ENCODE results near the gene ZNF525. TPM values are rescaled to one million over a fixed set of nuclear protein-coding genes. Genes with fewer than 3 reads are reported as not detected.
"Not testable (repeated sequence)": the region's sequence is repeated elsewhere in the genome, so short reads cannot be mapped to it uniquely, and the experiment has no call there.

The ZNF525 gene
- 14.2 and 15.0 TPM in 2 replicates for total RNA-seq

- peak within 1 kb of the TSS; percentile 87 for H3K27ac Mint-ChIP-seq
- intact Hi-C loops (cut with micrococcal nuclease) = loop anchor here (1.0 to 10.0 kb wide), 5 partner anchors 30 to 187 kb away; partner anchors contain the start of genes ZNF765, ZNF813 and ZNF845
- H3K4me3 Mint-ChIP-seq (ENCODE audit: low read depth) = peak within 1 kb of the TSS; percentile 88
- H3K36me3 Mint-ChIP-seq (ENCODE audit: low read depth) = peaks cover 33% of the 10 kb centered on the region
- H3K4me1 Mint-ChIP-seq (ENCODE audit: low read depth) = peaks cover 8% of the 10 kb centered on the region
- peaks cover 37% of the 10 kb centered on the region for H3K9me3 Mint-ChIP-seq
- H3K27me3 Mint-ChIP-seq (ENCODE audit: low read depth) = no peaks in the 10 kb centered on the region
- peak; percentile 91 for DNase-seq (ENCODE audit: low spot score)
Measured at GRCh38 chr19:53365134-53365898, at the start of gene ZNF525. Gene ZNF525 (plus strand): TSS chr19:53365705. CDS start chr19:53372282, 6,577 bp downstream.

GRCh38 chr19:53328967-53329366 is 36.5 kb upstream of the ZNF525 start:
- Mint-ChIP-seq H3K4me1 (ENCODE audit: low read depth) (no peaks in the 10 kb centered on the region), H3K9me3 (peaks cover 63% of the 10 kb centered on the region), H3K27me3 (ENCODE audit: low read depth) (no peaks in the 10 kb centered on the region), H3K4me3 (ENCODE audit: low read depth) (no peak overlapping the region), H3K36me3 (ENCODE audit: low read depth) (peaks cover 4% of the 10 kb centered on the region), H3K27ac (no peak overlapping the region)
- DNase-seq (ENCODE audit: low spot score) = no peak
- intact Hi-C loops (cut with micrococcal nuclease) = no loop called here

DNA sequence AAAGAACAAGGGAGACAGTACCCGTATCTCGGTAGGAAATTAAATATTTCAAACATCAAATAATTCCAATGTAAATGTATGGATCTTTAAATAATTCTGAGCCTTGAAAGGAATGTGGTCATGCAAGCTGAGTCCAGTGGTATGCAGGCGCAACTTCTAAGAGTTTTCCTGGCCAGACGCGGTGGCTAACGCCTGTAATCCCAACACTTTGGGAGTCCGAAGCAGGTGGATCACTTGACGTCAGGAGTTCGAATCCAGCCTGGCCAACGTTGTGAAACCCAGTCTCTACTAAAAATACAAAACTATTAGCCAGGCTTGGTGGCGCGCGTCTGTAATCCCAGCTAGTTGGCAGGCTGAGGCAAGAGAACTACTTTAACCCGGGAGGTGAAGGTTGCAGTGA is 33.0 kb upstream of the ZNF525 start:
- DNase-seq (ENCODE audit: low spot score) = no peak
- Mint-ChIP-seq H3K9me3 (peaks cover 48% of the 10 kb centered on the region), H3K4me1 (ENCODE audit: low read depth) (peaks cover 5% of the 10 kb centered on the region), H3K27me3 (ENCODE audit: low read depth) (no peaks in the 10 kb centered on the region), H3K4me3 (ENCODE audit: low read depth) (peak overlapping the region; percentile 74), H3K27ac (no peak overlapping the region), H3K36me3 (ENCODE audit: low read depth) (peaks cover 29% of the 10 kb centered on the region)
- intact Hi-C loops (cut with micrococcal nuclease) = loop anchor here (2.0 to 10.0 kb wide), 3 partner anchors 62 to 598 kb away; partner anchors contain the start of genes ZNF611 and ZNF765

DNA sequence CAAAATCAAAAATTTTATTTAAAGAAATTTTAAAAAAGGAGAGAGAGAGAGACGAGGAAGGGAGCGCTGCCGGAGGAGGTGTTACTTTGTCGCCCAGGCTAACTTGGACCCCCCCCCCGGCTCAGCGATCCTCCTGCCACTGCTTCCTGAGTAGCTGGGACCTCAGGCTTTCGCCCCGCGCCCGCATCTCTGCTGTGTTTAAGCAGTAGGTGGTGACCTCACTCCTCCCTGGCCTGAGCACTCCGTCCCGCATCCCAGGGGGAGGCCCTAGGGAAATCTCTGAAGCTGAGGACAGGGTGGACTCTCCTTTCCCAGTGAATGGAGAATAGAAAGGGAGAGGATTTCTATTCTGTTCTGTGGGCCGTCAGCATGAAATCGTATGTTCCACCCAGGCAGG is 32.4 kb upstream of the ZNF525 start:
- DNase-seq (ENCODE audit: low spot score) = no peak
- Mint-ChIP-seq H3K27ac (peak overlapping the region; percentile 87), H3K36me3 (ENCODE audit: low read depth) (peaks cover 35% of the 10 kb centered on the region), H3K9me3 (peaks cover 48% of the 10 kb centered on the region), H3K4me1 (ENCODE audit: low read depth) (peaks cover 5% of the 10 kb centered on the region), H3K27me3 (ENCODE audit: low read depth) (no peaks in the 10 kb centered on the region), H3K4me3 (ENCODE audit: low read depth) (peak overlapping the region; percentile 89)
- intact Hi-C loops (cut with micrococcal nuclease) = loop anchor here (1.0 to 10.0 kb wide), 4 partner anchors 32 to 598 kb away; partner anchors contain the start of genes ZNF525, ZNF611 and ZNF765

GRCh38 chr19:53333463-53334449 is 31.7 kb upstream of the ZNF525 start, which contains the start of gene ZNF845:
Gene ZNF845 (plus strand): TSS chr19:53333749. CDS start chr19:53341308, 7,559 bp downstream.
- peak within 1 kb of the TSS; percentile 87 for H3K27ac Mint-ChIP-seq
- H3K27me3 Mint-ChIP-seq (ENCODE audit: low read depth) = no peaks in the 10 kb centered on the region
- peak; percentile 95 for DNase-seq (ENCODE audit: low spot score)
- intact Hi-C loops (cut with micrococcal nuclease) = loop anchor here (1.0 to 10.0 kb wide), 4 partner anchors 32 to 599 kb away; partner anchors contain the start of genes ZNF525, ZNF611 and ZNF765
- peaks cover 47% of the 10 kb centered on the region for H3K9me3 Mint-ChIP-seq
- peaks cover 5% of the 10 kb centered on the region for H3K4me1 Mint-ChIP-seq (ENCODE audit: low read depth)
- peaks cover 42% of the 10 kb centered on the region for H3K36me3 Mint-ChIP-seq (ENCODE audit: low read depth)
- H3K4me3 Mint-ChIP-seq (ENCODE audit: low read depth) = peak within 1 kb of the TSS; percentile 89

DNA sequence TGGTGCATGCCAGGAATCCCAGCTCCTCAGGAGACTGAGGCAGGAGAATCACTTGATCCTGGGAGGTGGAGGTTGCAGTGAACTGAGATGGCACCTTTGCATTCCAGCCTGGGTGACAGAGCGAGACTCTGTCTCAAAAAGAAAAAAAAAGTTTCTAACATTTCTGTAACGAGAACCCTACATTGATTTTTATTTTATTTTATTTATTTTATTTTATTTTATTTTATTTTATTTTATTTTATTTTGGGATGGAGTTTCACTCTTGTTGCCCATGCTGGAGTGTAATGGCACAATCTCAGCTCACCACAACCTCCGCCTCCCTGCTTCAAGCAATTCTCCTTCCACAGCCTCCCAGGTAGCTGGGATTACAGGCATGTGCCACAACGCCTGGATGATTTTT is 21.1 kb upstream of the ZNF525 start:
- peaks cover 97% of the 10 kb centered on the region for H3K36me3 Mint-ChIP-seq (ENCODE audit: low read depth)
- H3K27ac Mint-ChIP-seq; H3K27me3 Mint-ChIP-seq (ENCODE audit: low read depth); H3K4me3 Mint-ChIP-seq (ENCODE audit: low read depth); H3K4me1 Mint-ChIP-seq (ENCODE audit: low read depth); DNase-seq (ENCODE audit: low spot score); intact Hi-C loops (cut with micrococcal nuclease): not testable (repeated sequence)
- H3K9me3 Mint-ChIP-seq = peaks cover 75% of the 10 kb centered on the region

DNA sequence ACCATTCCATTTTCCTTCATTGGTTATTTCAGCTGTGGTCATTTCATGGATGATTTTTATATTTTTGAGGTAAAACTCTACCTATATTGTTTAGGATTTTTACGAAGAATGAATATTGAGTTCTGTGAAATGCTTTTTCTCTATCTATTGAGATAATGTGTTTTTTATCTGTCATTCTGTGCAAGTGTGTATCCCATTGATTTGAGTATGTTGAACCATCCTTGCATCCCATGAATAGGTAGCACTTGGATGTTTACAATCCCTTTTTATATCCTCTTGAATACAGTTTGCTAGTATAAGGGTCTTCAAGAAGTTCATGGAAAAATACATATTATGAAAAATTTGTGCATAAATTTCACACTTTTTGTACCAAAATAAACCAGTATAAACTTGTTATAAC is 9.8 kb upstream of the ZNF525 start:
- Mint-ChIP-seq H3K4me1 (ENCODE audit: low read depth) (no peaks in the 10 kb centered on the region), H3K27ac (no peak overlapping the region), H3K36me3 (ENCODE audit: low read depth) (peaks cover 52% of the 10 kb centered on the region), H3K9me3 (peaks cover 71% of the 10 kb centered on the region), H3K27me3 (ENCODE audit: low read depth) (no peaks in the 10 kb centered on the region), H3K4me3 (ENCODE audit: low read depth) (no peak overlapping the region)
- intact Hi-C loops (cut with micrococcal nuclease) = no loop called here
- no peak for DNase-seq (ENCODE audit: low spot score)

DNA sequence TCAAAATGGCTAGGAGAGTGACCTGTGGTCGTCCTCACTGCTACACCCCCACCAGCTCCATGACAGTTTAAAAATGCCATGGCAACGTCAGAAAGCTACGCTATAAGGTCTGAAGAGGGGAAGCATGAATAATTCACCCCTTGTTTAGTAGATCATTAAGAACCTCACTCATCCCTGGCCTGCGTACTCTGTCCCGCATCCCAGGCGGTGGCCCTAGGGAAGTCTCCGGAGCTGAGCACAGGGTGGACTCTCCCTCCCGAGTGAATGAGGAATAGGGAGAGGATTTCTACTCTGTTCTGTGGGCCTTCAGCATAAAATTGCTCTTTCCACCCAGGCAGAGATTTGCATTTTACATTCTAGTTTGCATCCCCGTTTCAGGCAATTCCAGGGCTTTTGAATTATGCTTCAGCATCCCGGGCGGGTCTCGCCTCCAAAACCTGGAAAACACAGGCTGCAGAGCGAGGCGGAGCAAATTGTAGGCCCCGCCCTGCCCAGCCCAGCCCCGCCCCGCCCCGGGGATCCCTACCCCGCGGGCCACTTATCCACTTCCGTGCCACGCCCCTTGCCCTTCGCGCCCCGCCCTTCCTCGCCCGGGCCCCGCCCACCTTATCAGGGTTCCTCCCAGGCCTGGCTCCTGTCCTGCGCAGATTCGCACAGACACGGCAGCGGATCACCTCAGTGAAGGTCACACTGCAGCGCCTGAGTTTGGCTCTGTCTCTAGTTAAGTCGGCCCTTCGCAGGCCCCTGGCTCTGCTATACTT is 7.5 kb upstream of the ZNF525 start:
- H3K9me3 Mint-ChIP-seq = peaks cover 63% of the 10 kb centered on the region
- no peak overlapping the region for H3K4me3 Mint-ChIP-seq (ENCODE audit: low read depth)
- H3K4me1 Mint-ChIP-seq (ENCODE audit: low read depth) = no peaks in the 10 kb centered on the region
- peaks cover 32% of the 10 kb centered on the region for H3K36me3 Mint-ChIP-seq (ENCODE audit: low read depth)
- no peak overlapping the region for H3K27ac Mint-ChIP-seq
- no peak for DNase-seq (ENCODE audit: low spot score)
- H3K27me3 Mint-ChIP-seq (ENCODE audit: low read depth) = no peaks in the 10 kb centered on the region
- intact Hi-C loops (cut with micrococcal nuclease) = no loop called here

- not testable (repeated sequence) for H3K27ac Mint-ChIP-seq; DNase-seq (ENCODE audit: low spot score); H3K27me3 Mint-ChIP-seq (ENCODE audit: low read depth); H3K4me3 Mint-ChIP-seq (ENCODE audit: low read depth); H3K4me1 Mint-ChIP-seq (ENCODE audit: low read depth)
- peaks cover 22% of the 10 kb centered on the region for H3K36me3 Mint-ChIP-seq (ENCODE audit: low read depth)
- H3K9me3 Mint-ChIP-seq = peaks cover 58% of the 10 kb centered on the region
- intact Hi-C loops (cut with micrococcal nuclease) = loop anchor here (10.0 kb wide), 1 partner anchor 105 kb away; the partner anchor contains the start of gene ZNF813
Measured at GRCh38 chr19:53360056-53360455, 5.4 kb upstream of the ZNF525 start.

GRCh38 chr19:53365899-53366493 is 491 bp downstream of the ZNF525 start:
- H3K9me3 Mint-ChIP-seq = peaks cover 43% of the 10 kb centered on the region
- no peaks in the 10 kb centered on the region for H3K27me3 Mint-ChIP-seq (ENCODE audit: low read depth)
- intact Hi-C loops (cut with micrococcal nuclease) = loop anchor here (1.0 to 10.0 kb wide), 5 partner anchors 29 to 186 kb away; partner anchors contain the start of genes ZNF765, ZNF813 and ZNF845
- H3K36me3 Mint-ChIP-seq (ENCODE audit: low read depth) = peaks cover 40% of the 10 kb centered on the region
- H3K4me1 Mint-ChIP-seq (ENCODE audit: low read depth) = peaks cover 8% of the 10 kb centered on the region
- no peak for DNase-seq (ENCODE audit: low spot score)
- H3K4me3 Mint-ChIP-seq (ENCODE audit: low read depth) = peak overlapping the region; percentile 88
- peak overlapping the region; percentile 87 for H3K27ac Mint-ChIP-seq

GRCh38 chr19:53372196-53372595 is 6.7 kb downstream of the ZNF525 start:
- H3K4me1 Mint-ChIP-seq (ENCODE audit: low read depth) = peaks cover 3% of the 10 kb centered on the region

More at GRCh38 chr19:53372196-53372595, 6.7 kb downstream of the ZNF525 start:
- intact Hi-C loops (cut with micrococcal nuclease) = no loop called here
- no peak overlapping the region for H3K4me3 Mint-ChIP-seq (ENCODE audit: low read depth)
- H3K36me3 Mint-ChIP-seq (ENCODE audit: low read depth) = peaks cover 87% of the 10 kb centered on the region
- DNase-seq (ENCODE audit: low spot score) = no peak
- no peaks in the 10 kb centered on the region for H3K27me3 Mint-ChIP-seq (ENCODE audit: low read depth)
- H3K27ac Mint-ChIP-seq = no peak overlapping the region
- H3K9me3 Mint-ChIP-seq = peaks cover 57% of the 10 kb centered on the region
